ENCODE measurements around the gene SLC26A3.

SLC26A3 gene

GRCh38 chr7:107783648-107784047 is 19.4 kb downstream of the SLC26A3 start:
- no peak for DNase-seq (ENCODE audit: low read depth)
- H3K4me3 ChIP-seq (ENCODE audit: low read depth, low read length) = no peak overlapping the region
- TF ChIP-seq, protein P1, sequence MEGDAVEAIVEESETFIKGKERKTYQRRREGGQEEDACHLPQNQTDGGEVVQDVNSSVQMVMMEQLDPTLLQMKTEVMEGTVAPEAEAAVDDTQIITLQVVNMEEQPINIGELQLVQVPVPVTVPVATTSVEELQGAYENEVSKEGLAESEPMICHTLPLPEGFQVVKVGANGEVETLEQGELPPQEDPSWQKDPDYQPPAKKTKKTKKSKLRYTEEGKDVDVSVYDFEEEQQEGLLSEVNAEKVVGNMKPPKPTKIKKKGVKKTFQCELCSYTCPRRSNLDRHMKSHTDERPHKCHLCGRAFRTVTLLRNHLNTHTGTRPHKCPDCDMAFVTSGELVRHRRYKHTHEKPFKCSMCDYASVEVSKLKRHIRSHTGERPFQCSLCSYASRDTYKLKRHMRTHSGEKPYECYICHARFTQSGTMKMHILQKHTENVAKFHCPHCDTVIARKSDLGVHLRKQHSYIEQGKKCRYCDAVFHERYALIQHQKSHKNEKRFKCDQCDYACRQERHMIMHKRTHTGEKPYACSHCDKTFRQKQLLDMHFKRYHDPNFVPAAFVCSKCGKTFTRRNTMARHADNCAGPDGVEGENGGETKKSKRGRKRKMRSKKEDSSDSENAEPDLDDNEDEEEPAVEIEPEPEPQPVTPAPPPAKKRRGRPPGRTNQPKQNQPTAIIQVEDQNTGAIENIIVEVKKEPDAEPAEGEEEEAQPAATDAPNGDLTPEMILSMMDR (IDR thresholded peaks at IDR 0.05; ENCODE audit: low read depth, low read length, missing control alignments) = no peak

DNA sequence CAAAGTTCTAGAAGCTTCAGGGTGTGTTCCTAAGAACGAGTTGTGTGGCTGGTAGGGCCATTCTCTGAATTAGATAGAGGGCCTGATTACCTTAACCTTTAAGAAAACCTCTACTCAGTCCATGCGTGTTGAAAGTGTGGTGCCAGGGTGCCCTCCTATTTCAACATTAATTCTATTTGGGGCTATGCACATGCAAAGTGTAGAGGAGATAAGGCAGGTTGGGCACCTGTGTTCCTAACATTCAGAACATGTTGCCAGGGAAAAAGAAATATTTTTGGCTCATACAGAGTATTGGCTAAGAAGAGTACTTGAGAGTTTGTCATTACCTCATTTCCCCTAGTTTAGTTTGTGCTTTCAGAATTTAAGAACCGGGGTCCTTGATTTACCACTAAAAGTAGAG is 20.6 kb downstream of the SLC26A3 start:
- no peak overlapping the region for H3K4me3 ChIP-seq (ENCODE audit: low read depth, low read length)
- TF ChIP-seq, protein P1 (IDR thresholded peaks at IDR 0.05; ENCODE audit: low read depth, low read length, missing control alignments) = no peak
- no peak for DNase-seq (ENCODE audit: low read depth)

DNA sequence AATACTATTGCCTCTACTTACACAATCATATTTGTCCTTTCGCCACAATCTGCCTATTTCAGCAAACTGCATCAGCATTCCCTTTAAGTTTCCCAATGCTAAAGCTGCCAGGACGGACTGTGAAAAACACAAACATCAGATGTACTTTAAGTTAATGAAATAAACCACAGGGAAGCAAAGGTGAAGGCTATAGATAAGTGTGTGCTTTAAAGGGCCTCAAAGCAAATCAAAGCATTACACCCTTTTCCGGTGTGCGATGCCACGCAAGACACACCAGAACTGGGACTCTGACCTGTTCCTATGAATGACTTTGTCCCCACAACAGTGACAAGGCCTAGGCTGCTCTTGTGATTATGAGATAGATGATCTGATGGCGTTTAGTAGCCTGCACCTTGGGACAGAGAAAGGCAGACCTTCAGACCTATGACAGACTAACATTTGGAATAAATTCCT is 23.4 kb downstream of the SLC26A3 start:
- TF ChIP-seq, protein P1 (IDR thresholded peaks at IDR 0.05; ENCODE audit: low read depth, low read length, missing control alignments) = no peak
- no peak overlapping the region for H3K4me3 ChIP-seq (ENCODE audit: low read depth, low read length)
- no peak for DNase-seq (ENCODE audit: low read depth)

DNA sequence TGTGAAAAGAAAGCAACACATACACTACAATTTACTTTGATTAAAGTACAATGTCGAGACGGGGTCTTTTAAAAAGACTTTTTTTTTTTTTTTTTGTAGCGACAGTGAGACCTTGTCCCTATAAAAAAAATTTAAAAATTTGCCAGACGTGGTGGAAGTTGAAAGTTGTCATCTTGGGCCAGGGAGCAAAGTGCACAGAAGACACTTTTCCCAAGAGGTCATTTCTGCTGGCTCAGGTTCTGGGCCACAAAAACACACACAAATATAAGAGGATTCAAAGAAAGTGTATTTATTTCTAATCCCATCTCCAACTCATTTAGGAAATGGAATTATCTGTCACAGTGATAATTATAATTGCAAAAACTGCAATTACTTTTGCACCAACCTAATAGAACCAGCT is 24.7 kb downstream of the SLC26A3 start:
- no peak for DNase-seq (ENCODE audit: low read depth)
- TF ChIP-seq, protein P1 (IDR thresholded peaks at IDR 0.05; ENCODE audit: low read depth, low read length, missing control alignments) = no peak
- no peak overlapping the region for H3K4me3 ChIP-seq (ENCODE audit: low read depth, low read length)

GRCh38 chr7:107777702-107778101 is 25.3 kb downstream of the SLC26A3 start:
- H3K4me3 ChIP-seq (ENCODE audit: low read depth, low read length) = no peak overlapping the region
- DNase-seq (ENCODE audit: low read depth) = no peak
- TF ChIP-seq, protein P1 (IDR thresholded peaks at IDR 0.05; ENCODE audit: low read depth, low read length, missing control alignments) = no peak

GRCh38 chr7:107773027-107773426 is 30.0 kb downstream of the SLC26A3 start:
- no peak for DNase-seq (ENCODE audit: low read depth)
- TF ChIP-seq, protein P1 (IDR thresholded peaks at IDR 0.05; ENCODE audit: low read depth, low read length, missing control alignments) = no peak
- no peak overlapping the region for H3K4me3 ChIP-seq (ENCODE audit: low read depth, low read length)

GRCh38 chr7:107768263-107768662 is 34.8 kb downstream of the SLC26A3 start:
- no peak for DNase-seq (ENCODE audit: low read depth)
- TF ChIP-seq, protein P1 (IDR thresholded peaks at IDR 0.05; ENCODE audit: low read depth, low read length, missing control alignments) = no peak
- H3K4me3 ChIP-seq (ENCODE audit: low read depth, low read length) = no peak overlapping the region
